DND-41 (cell line): ENCODE measurements around the gene CRELD1.

Experiments used
- ATAC-seq: fragments of 200-7000 bp; cut with Tn5 transposase; 3 replicates; pipeline ENCODE4 v1.9.1; 2021; ENCODE audit warnings: low read depth; ENCODE audit not compliant: insufficient read depth
- DNase-seq: peaks from one replicate; pipeline ENCODE4 v3.0.0-alpha.2; 2020
- H2AFZ ChIP-seq: 2 replicates; pipeline ENCODE4 v1.6.0; 2012; ENCODE audit warnings: low read depth, low read length
- H3K27ac ChIP-seq: 2 replicates; pipeline ENCODE4 v1.5.1; 2012; ENCODE audit warnings: low read length, inconsistent platforms
- H3K27me3 ChIP-seq: fragments of 200-600 bp; sonication (generic); 2 replicates; pipeline ENCODE4 v1.6.0; 2012; ENCODE audit warnings: low read length, mild to moderate bottlenecking, inconsistent platforms; ENCODE audit not compliant: insufficient read depth, poor library complexity
- H3K36me3 ChIP-seq: 2 replicates; pipeline ENCODE4 v1.5.1; 2012; ENCODE audit warnings: low read length, inconsistent platforms; ENCODE audit not compliant: insufficient read depth
- H3K4me1 ChIP-seq: 2 replicates; pipeline ENCODE4 v1.5.1; 2012; ENCODE audit warnings: mild to moderate bottlenecking, low read length; ENCODE audit not compliant: insufficient read depth
- H3K4me2 ChIP-seq: 2 replicates; pipeline ENCODE4 v1.6.0; 2012; ENCODE audit warnings: mild to moderate bottlenecking, moderate library complexity, low read length, inconsistent platforms; ENCODE audit not compliant: insufficient read depth
- H3K4me3 ChIP-seq, 2 experiments: fragments of 200-600 bp in 1 of 2; shearing (Covaris generic) in 1 of 2; 2 replicates each; pipeline ENCODE4 v1.5.1; 2012 to 2016; ENCODE audit warnings: inconsistent platforms in 2 of 2, low read length in 2 of 2, mild to moderate bottlenecking in 2 of 2, low read depth in 1 of 2, moderate library complexity in 1 of 2
- H3K79me2 ChIP-seq: 2 replicates; pipeline ENCODE4 v1.6.0; 2012; ENCODE audit warnings: low read length, inconsistent platforms; ENCODE audit not compliant: insufficient read depth
- H3K9ac ChIP-seq: 2 replicates; pipeline ENCODE4 v1.6.0; 2012; ENCODE audit warnings: low read depth, mild to moderate bottlenecking, inconsistent platforms, low read length, moderate library complexity
- H3K9me3 ChIP-seq: 2 replicates; pipeline ENCODE4 v1.5.1; 2012; ENCODE audit warnings: low read length, moderate library complexity, mild to moderate bottlenecking, inconsistent platforms; ENCODE audit not compliant: insufficient read depth, severe bottlenecking
- H4K20me1 ChIP-seq: 2 replicates; pipeline ENCODE4 v1.6.0; 2012; ENCODE audit warnings: low read length; ENCODE audit not compliant: insufficient read depth
- CTCF ChIP-seq: IDR thresholded peaks from 2 replicates; pipeline ENCODE4 v1.5.1; 2012; ENCODE audit warnings: borderline replicate concordance, low read length, moderate library complexity, mild to moderate bottlenecking; ENCODE audit not compliant: poor library complexity, severe bottlenecking; ENCODE audit errors: extremely low read depth
- EZH2 ChIP-seq: IDR thresholded peaks from 3 replicates; pipeline ENCODE4 v1.6.1; 2012; ENCODE audit warnings: borderline replicate concordance, low read depth, mild to moderate bottlenecking, moderate library complexity, low read length, inconsistent platforms; ENCODE audit not compliant: severe bottlenecking

Gene CRELD1

GRCh38 chr3:9903904-9904303 is 29.7 kb upstream of the CRELD1 start:
- Histone ChIP-seq H3K9me3 (no peaks in the 10 kb centered on the region), H3K4me2 (no peak overlapping the region), H3K9ac (no peak overlapping the region), H3K4me3 (no peak overlapping the region), H3K27ac (no peak overlapping the region), H4K20me1 (no peaks in the 10 kb centered on the region), H3K4me1 (peaks cover 27% of the 10 kb centered on the region), H2AFZ (no peak overlapping the region), H3K79me2 (no peaks in the 10 kb centered on the region), H3K27me3 (no peaks in the 10 kb centered on the region), H3K36me3 (no peaks in the 10 kb centered on the region)
- no peak for ATAC-seq
- DNase-seq: no peak
- TF ChIP-seq EZH2: no peak
- TF ChIP-seq CTCF: no peak

DNA sequence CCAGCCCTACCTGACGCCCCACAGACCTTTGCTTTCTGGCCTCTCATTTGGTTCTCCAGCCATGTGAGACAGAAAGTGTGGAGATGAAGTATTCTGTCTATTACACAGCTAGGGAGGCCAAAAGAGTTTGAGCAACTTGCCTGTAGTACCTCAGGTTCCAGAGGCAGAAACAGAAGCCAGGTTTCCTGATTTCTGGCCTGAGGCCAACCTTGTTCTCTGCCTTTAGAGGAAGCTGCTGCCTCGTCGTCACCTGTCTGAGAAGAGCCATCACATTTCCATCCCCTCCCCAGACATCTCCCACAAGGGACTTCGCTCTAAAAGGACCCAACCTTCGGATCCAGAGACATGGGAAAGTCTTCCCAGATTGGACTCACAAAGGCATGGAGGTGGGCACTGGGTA is 27.2 kb upstream of the CRELD1 start:
- peaks cover 22% of the 10 kb centered on the region for H3K4me1 ChIP-seq
- no peak overlapping the region for H3K4me3 ChIP-seq
- ATAC-seq (no peak), DNase-seq (no peak)
- H4K20me1 ChIP-seq: no peaks in the 10 kb centered on the region
- no peak overlapping the region for H3K27ac ChIP-seq
- no peak for TF ChIP-seq CTCF
- TF ChIP-seq EZH2: no peak
- no peaks in the 10 kb centered on the region for H3K79me2 ChIP-seq
- H3K4me2 ChIP-seq: no peak overlapping the region
- no peaks in the 10 kb centered on the region for H3K27me3 ChIP-seq
- H3K9me3 ChIP-seq: no peaks in the 10 kb centered on the region
- H3K36me3 ChIP-seq: no peaks in the 10 kb centered on the region
- no peak overlapping the region for H3K9ac ChIP-seq
- no peak overlapping the region for H2AFZ ChIP-seq

DNA sequence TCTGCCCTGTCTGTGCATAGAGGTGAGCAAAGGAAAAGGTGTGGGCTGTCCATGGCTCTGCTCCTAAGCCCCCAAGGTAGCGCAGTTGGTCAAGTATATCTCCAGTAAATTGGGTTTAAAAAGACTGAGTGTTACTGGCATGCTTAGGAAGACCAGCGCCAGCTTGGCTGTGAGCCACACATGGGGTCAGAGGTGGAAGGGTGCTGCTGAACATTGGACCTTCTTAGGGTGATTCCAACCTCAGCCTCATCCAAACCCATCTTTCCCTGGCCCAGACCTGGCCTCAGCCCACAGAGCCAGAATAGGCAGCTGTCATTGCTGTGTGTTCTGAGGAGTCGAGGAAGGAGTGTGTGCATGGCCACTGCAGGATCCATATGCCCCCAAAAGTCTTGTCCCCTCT is 25.3 kb upstream of the CRELD1 start:
- ATAC-seq: no peak
- H3K36me3 ChIP-seq: no peaks in the 10 kb centered on the region

More for the DNA sequence above, 25.3 kb upstream of the CRELD1 start:
- Histone ChIP-seq H3K4me1 (peaks cover 4% of the 10 kb centered on the region), H3K27ac (no peak overlapping the region), H4K20me1 (no peaks in the 10 kb centered on the region), H2AFZ (no peak overlapping the region), H3K4me2 (no peak overlapping the region), H3K9me3 (no peaks in the 10 kb centered on the region), H3K27me3 (no peaks in the 10 kb centered on the region), H3K79me2 (no peaks in the 10 kb centered on the region), H3K9ac (no peak overlapping the region), H3K4me3 (no peak overlapping the region)
- no peak for DNase-seq
- TF ChIP-seq EZH2 (no peak), CTCF (no peak)
